ENCODE measurements around the gene SPEG. TPM values are rescaled to one million over a fixed set of nuclear protein-coding genes. Genes with fewer than 3 reads are reported as not detected.

SPEG gene
- total RNA-seq, 1 donor from 2014 or later, result 6.5 TPM

DNA sequence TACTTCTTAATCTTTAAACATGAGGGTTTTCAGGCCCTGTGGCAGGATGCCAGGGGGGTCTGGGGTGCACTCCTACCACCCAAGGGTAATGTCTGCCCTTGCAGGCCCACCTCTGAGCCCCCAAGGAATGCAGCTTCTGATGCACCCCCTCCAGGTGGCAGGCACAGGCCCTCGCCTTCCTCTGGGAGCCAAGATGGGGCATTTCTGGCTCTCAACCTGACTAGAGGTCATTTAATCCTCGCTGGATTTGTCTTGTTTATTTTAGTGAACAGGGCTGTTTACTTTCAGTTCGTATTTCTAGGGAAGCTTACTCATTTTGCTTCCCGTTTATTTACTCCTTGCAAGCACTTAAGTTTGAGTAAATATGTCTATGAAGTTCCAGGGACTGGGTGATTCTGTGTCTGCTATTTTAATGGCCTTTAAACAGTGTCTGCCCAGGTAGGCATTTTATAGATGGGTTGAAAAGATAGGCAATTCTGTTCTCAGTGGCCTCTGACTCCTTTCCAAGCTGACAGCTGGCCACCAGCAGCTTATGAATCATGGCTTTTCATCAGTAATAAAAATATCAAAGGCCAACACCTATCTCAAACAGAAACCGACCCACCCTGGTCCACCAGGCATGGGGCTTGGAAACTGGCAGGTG is 35.8 kb upstream of the SPEG start:
- Histone ChIP-seq H3K4me1 (peaks cover 17% of the 10 kb centered on the region), H3K4me3 (no peak overlapping the region), H3K36me3 (no peaks in the 10 kb centered on the region), H3K27ac (no peak overlapping the region), H3K9me3 (no peaks in the 10 kb centered on the region), H3K27me3 (ENCODE audit: low read depth) (no peaks in the 10 kb centered on the region)
- ATAC-seq, result peak in 1 of 2 donors; percentile 64
- TF ChIP-seq, protein P1, sequence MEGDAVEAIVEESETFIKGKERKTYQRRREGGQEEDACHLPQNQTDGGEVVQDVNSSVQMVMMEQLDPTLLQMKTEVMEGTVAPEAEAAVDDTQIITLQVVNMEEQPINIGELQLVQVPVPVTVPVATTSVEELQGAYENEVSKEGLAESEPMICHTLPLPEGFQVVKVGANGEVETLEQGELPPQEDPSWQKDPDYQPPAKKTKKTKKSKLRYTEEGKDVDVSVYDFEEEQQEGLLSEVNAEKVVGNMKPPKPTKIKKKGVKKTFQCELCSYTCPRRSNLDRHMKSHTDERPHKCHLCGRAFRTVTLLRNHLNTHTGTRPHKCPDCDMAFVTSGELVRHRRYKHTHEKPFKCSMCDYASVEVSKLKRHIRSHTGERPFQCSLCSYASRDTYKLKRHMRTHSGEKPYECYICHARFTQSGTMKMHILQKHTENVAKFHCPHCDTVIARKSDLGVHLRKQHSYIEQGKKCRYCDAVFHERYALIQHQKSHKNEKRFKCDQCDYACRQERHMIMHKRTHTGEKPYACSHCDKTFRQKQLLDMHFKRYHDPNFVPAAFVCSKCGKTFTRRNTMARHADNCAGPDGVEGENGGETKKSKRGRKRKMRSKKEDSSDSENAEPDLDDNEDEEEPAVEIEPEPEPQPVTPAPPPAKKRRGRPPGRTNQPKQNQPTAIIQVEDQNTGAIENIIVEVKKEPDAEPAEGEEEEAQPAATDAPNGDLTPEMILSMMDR (IDR thresholded peaks at IDR 0.05), result no peak
- no peak for DNase-seq
- intact Hi-C loops (cut with DNase I), result no loop called here

DNA sequence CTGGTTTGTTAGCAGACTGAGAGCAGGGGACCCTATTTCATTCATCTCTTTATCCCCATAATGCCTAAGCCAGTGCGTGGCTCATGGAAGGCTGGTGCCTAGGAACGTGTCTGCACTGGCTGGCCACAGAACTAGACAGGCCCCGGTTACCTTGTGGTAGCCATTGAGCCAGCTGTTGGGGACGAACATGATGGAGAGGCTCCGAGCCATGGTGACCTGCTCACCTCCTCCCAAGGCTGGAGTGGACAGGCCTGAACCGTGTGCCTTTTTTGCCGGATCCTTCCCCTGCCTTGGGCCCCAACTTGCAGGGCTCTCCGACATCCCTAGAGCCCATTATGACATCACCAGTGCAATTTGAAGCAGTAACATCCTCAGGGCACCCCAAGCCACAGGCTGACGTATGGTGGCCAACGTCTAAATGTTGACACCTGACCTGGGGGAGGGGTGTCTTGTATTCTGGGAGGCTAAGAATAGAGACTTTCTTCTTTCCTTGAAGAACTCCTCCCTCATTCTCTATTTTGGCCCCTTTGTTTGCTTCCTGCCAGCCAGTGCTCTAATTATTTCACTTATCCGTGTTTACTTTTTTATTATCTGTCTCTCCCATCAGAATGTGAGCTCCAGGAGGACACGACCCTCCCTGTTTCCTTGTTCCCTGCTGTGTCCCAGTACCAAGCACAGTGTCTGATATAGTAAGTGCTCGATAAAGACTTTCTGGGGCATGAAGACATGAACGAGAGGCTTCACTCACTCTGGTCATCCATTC is 34.7 kb upstream of the SPEG start:
- Histone ChIP-seq H3K27me3 (ENCODE audit: low read depth) (no peaks in the 10 kb centered on the region), H3K9me3 (no peaks in the 10 kb centered on the region), H3K4me3 (no peak overlapping the region), H3K36me3 (no peaks in the 10 kb centered on the region), H3K4me1 (peaks cover 17% of the 10 kb centered on the region), H3K27ac (no peak overlapping the region)
- DNase-seq (no peak), ATAC-seq (no peak)
- intact Hi-C loops (cut with DNase I), result loop anchor here (10.0 kb wide), 1 partner anchor 135 kb away; no protein-coding TSS in a partner anchor
- TF ChIP-seq, protein P1 (IDR thresholded peaks at IDR 0.05), result no peak

DNA sequence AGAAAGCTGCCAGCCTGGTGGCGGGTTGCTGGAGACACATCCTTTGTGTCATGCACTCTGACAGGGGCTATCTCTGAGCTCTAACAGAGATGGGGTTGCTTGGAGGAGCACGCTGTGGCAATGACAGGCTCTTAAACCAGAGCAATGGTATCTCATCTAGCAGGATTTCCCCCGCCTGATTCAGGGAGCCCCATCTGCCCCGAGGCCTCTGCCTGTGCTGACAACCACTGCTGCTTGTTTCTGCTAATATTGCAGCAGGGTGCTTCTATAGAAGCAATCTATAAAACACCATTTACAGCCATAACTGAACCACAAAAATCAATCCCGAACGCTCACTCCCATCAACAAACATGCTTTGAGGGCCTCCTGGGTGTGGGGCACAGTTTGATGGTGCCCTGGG is 34.1 kb upstream of the SPEG start:
- no peak overlapping the region for H3K4me3 ChIP-seq
- DNase-seq (no peak), ATAC-seq (no peak)
- H3K36me3 ChIP-seq, result no peaks in the 10 kb centered on the region
- TF ChIP-seq, protein P1 (IDR thresholded peaks at IDR 0.05), result no peak
- no peaks in the 10 kb centered on the region for H3K27me3 ChIP-seq (ENCODE audit: low read depth)
- peaks cover 17% of the 10 kb centered on the region for H3K4me1 ChIP-seq
- no peak overlapping the region for H3K27ac ChIP-seq
- intact Hi-C loops (cut with DNase I), result loop anchor here (10.0 kb wide), 1 partner anchor 134 kb away; no protein-coding TSS in a partner anchor
- H3K9me3 ChIP-seq, result no peaks in the 10 kb centered on the region

DNA sequence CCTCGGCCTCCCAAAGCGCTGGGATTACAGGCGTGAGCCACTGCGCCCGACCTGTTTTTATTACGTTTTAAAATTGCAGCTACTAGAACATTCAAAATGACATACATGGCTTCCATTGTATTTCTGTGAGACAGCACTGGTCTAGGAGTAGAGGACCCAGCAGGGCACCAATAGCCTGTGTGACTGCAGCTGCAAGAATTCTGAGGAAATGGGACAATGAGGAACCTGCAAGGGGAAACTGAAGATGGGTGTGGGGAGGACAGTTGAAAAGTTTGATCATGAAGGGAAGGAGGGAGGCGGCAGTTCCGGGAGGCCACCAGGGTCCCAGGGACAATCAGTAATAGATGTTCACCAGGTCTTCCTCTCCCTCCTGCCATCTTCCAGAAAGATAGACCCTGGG is 33.0 kb upstream of the SPEG start:
- intact Hi-C loops (cut with DNase I), result loop anchor here (10.0 kb wide), 1 partner anchor 133 kb away; no protein-coding TSS in a partner anchor
- DNase-seq, result no peak
- ATAC-seq, result no peak

More for the DNA sequence above, 33.0 kb upstream of the SPEG start:
- H3K36me3 ChIP-seq, result no peaks in the 10 kb centered on the region
- peaks cover 17% of the 10 kb centered on the region for H3K4me1 ChIP-seq
- no peaks in the 10 kb centered on the region for H3K27me3 ChIP-seq (ENCODE audit: low read depth)
- no peaks in the 10 kb centered on the region for H3K9me3 ChIP-seq
- TF ChIP-seq, protein P1 (IDR thresholded peaks at IDR 0.05), result no peak
- no peak overlapping the region for H3K4me3 ChIP-seq
- no peak overlapping the region for H3K27ac ChIP-seq
